ENCODE results near the gene ADCK2. TPM values are rescaled to one million over a fixed set of nuclear protein-coding genes. Genes with fewer than 3 reads are reported as not detected.
"Not testable (repeated sequence)": the region's sequence is repeated elsewhere in the genome, so short reads cannot be mapped to it uniquely, and the experiment has no call there.

Gene ADCK2
- polyA plus RNA-seq, 1 of the 3 experiments (the other 2 are of a cell fraction), result 19.0 TPM

GRCh38 chr7:140624392-140625191 lies 48.2 kb upstream of the ADCK2 start:
- Histone ChIP-seq H3K9me3 (no peaks in the 10 kb centered on the region), H3K9ac (no peak overlapping the region), H3K27me3 (ENCODE audit: insufficient read depth) (no peaks in the 10 kb centered on the region), H4K20me1 (ENCODE audit: insufficient read depth) (no peaks in the 10 kb centered on the region), H3K36me3 (replicated peaks in 1 of 2; ENCODE audit: control insufficient read depth in 1 of 2, insufficient read depth in 2 of 2, low read length in 1 of 2) (no peaks in the 10 kb centered on the region), H3K4me2 (no peak overlapping the region), H3K4me1 (ENCODE audit: control insufficient read depth in 1 of 2, insufficient read depth in 2 of 2, low read depth in 1 of 2, low read length in 1 of 2) (peaks cover 4 to 15% of the 10 kb centered on the region in 2 experiments; a peak in 2 of 4 replicates), H3K27ac (ENCODE audit: low read depth in 2 of 2, low read length in 1 of 2) (no peak overlapping the region), H3F3A (replicated peaks; ENCODE audit: insufficient read depth) (peaks cover 7% of the 10 kb centered on the region), H3K4me3 (ENCODE audit: low read depth in 2 of 2, low read length in 1 of 2) (no peak overlapping the region), H2AFZ (ENCODE audit: low read depth) (no peak overlapping the region), H3K79me2 (ENCODE audit: insufficient read depth) (no peaks in the 10 kb centered on the region), H3K9me2 (no peaks in the 10 kb centered on the region)
- CTCF ChIA-PET, result interaction anchor here (1.1 to 2.6 kb wide), 2 partner anchors 29 to 107 kb away, joined by 5 to 11 read pairs; no protein-coding TSS in a partner anchor
- WGBS (ENCODE audit: low lambda C conversion rate), result 91% methylated on average over 11 of the region's 11 CpGs
- DNase-seq, result no peak
- TF ChIP-seq, protein P1, sequence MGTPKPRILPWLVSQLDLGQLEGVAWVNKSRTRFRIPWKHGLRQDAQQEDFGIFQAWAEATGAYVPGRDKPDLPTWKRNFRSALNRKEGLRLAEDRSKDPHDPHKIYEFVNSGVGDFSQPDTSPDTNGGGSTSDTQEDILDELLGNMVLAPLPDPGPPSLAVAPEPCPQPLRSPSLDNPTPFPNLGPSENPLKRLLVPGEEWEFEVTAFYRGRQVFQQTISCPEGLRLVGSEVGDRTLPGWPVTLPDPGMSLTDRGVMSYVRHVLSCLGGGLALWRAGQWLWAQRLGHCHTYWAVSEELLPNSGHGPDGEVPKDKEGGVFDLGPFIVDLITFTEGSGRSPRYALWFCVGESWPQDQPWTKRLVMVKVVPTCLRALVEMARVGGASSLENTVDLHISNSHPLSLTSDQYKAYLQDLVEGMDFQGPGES (IDR thresholded peaks at IDR 0.05; ENCODE audit: low read depth, low read length), result no peak
- no peak for TF ChIP-seq FOXJ3 (CRISPR knock-in tag; IDR thresholded peaks at IDR 0.05)
- no peak for TF ChIP-seq SIN3A (IDR thresholded peaks at IDR 0.05; ENCODE audit: borderline replicate concordance, low read depth, low read length)
- no peak for TF ChIP-seq CTCF (IDR thresholded peaks at IDR 0.05)
- TF ChIP-seq FOXM1 (IDR thresholded peaks at IDR 0.05; ENCODE audit: low read depth), result no peak
- TF ChIP-seq GATA2 (CRISPR knock-in tag; IDR thresholded peaks at IDR 0.05), result no peak
- TF ChIP-seq, protein P2, sequence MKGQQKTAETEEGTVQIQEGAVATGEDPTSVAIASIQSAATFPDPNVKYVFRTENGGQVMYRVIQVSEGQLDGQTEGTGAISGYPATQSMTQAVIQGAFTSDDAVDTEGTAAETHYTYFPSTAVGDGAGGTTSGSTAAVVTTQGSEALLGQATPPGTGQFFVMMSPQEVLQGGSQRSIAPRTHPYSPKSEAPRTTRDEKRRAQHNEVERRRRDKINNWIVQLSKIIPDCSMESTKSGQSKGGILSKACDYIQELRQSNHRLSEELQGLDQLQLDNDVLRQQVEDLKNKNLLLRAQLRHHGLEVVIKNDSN (IDR thresholded peaks at IDR 0.05; ENCODE audit: borderline replicate concordance, low read depth), result no peak
- TF ChIP-seq TAF1 (IDR thresholded peaks at IDR 0.05; ENCODE audit: borderline replicate concordance, low read depth, low read length), result no peak
- TF ChIP-seq ELF1 (IDR thresholded peaks at IDR 0.05), result no peak
- TF ChIP-seq RFX5 (IDR thresholded peaks at IDR 0.05; ENCODE audit: low read length), result no peak
- TF ChIP-seq MEF2A (IDR thresholded peaks at IDR 0.05; ENCODE audit: borderline replicate concordance, low read depth), result no peak
- TF ChIP-seq JUND (IDR thresholded peaks at IDR 0.05), result no peak
- TF ChIP-seq RXRA (IDR thresholded peaks at IDR 0.05; ENCODE audit: borderline replicate concordance, low read depth), result no peak
- TF ChIP-seq TEAD4 (IDR thresholded peaks at IDR 0.05; ENCODE audit: borderline replicate concordance, insufficient read depth), result no peak
- TF ChIP-seq EZH2phosphoT487 (IDR thresholded peaks at IDR 0.05; ENCODE audit: borderline replicate concordance, low read depth), result no peak
- TF ChIP-seq YY1 (IDR thresholded peaks at IDR 0.05; ENCODE audit: low read depth), result no peak
- POLR2A ChIA-PET, result no interaction called here

- ChIA-PET CTCF (interaction anchor here (1.1 to 2.6 kb wide), 2 partner anchors 28 to 107 kb away, joined by 5 to 11 read pairs; no protein-coding TSS in a partner anchor), POLR2A (interaction anchor here (0.7 kb wide), 1 partner anchor 77 kb away, joined by 4 read pairs; no protein-coding TSS in a partner anchor)
- H3K4me3 ChIP-seq (ENCODE audit: low read depth in 2 of 2, low read length in 1 of 2), result not testable (repeated sequence)
These were observed 47.6 kb upstream of the ADCK2 start for GRCh38 chr7:140625192-140625558.

More at GRCh38 chr7:140625192-140625558, 47.6 kb upstream of the ADCK2 start:
- not testable (repeated sequence) for H3K9me3 ChIP-seq; DNase-seq; H3K27ac ChIP-seq (ENCODE audit: low read depth in 2 of 2, low read length in 1 of 2); H4K20me1 ChIP-seq (ENCODE audit: insufficient read depth); H3K79me2 ChIP-seq (ENCODE audit: insufficient read depth); H3K27me3 ChIP-seq (ENCODE audit: insufficient read depth); H3K9me2 ChIP-seq; H3K36me3 ChIP-seq (replicated peaks in 1 of 2; ENCODE audit: control insufficient read depth in 1 of 2, insufficient read depth in 2 of 2, low read length in 1 of 2); H3F3A ChIP-seq (replicated peaks; ENCODE audit: insufficient read depth); H3K9ac ChIP-seq; H3K4me2 ChIP-seq; H2AFZ ChIP-seq (ENCODE audit: low read depth)
- peaks cover 4 to 15% of the 10 kb centered on the region in 2 experiments; a peak in 2 of 4 replicates for H3K4me1 ChIP-seq (ENCODE audit: control insufficient read depth in 1 of 2, insufficient read depth in 2 of 2, low read depth in 1 of 2, low read length in 1 of 2)
- WGBS (ENCODE audit: low lambda C conversion rate), result 96% methylated on average over 10 of the region's 10 CpGs

Measured in SK-N-SH (cell line).